CD4-positive, alpha-beta T cell treated with Interleukin-21 for 1 hour (primary cell): Measurements from ENCODE around the gene ECHS1.
A peak's percentile ranks its signal among the peaks of the same experiment; 100 is the strongest.
"Not testable (repeated sequence)": the region's sequence is repeated elsewhere in the genome, so short reads cannot be mapped to it uniquely, and the experiment has no call there.

Experiments
- DNase-seq: peaks from one replicate; pipeline ENCODE4 v3.0.0-alpha.2; 2020

The ECHS1 gene

DNA sequence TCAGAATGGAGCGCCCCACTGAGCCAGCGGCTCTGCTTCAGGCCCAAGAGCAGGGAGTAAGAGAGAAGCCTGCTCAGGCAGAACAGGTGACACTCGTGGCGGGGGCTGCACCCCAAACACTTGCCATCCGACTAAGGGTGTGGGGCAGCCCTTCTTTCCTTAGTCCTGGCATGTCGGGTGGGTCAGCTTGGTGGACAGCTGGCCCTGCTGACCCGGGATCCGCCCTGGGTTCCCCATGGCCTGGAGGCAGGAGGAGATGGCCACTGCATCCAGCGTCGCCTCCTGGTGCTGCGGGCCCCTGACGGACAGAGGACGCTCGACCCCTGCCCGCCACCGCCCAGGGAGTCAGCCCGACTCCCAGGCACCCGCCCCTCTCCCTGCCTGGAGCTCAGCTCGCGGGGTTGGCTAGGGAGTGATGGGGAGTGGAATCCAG lies 4.7 kb upstream of the ECHS1 start:
- DNase-seq: no peak

DNA sequence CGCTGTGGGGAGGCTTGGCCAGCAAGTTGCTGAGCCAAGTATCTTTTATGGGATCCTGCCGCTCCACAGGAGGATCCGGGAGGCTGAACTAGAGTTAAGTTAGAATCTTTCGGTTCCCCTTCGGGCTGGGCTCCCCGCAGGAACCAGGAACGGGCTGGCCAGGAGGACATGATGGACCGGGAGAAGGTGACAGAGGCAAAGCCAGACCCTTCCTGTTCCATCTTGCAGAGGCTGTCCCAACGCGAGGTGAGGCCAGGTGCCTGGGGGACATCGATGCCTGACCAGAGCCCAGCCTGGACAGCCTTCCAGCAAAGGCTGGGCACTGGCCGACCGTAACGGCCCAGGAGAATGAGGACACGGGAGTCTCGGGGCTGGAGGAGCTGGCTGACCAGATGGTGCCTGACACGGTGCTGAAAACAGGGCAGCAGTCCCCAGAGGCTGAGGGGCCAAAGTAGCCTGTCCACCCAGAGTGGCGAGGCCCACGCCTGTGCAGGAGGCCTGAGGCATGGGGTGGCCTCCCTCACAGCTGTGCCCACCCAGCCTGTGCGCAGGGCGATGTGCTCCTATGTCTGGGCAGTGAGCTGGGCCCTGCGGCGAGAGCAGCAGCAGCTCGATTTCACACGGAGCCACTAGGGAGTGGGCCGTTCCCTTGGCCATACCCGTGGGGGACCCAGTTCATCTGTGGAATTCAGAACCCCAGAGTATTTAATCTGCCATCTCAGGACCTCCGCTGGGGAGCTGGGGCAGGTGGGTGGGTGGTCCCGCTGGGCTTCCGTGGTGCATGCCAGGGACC lies 4.1 kb upstream of the ECHS1 start:
- DNase-seq: no peak

DNA sequence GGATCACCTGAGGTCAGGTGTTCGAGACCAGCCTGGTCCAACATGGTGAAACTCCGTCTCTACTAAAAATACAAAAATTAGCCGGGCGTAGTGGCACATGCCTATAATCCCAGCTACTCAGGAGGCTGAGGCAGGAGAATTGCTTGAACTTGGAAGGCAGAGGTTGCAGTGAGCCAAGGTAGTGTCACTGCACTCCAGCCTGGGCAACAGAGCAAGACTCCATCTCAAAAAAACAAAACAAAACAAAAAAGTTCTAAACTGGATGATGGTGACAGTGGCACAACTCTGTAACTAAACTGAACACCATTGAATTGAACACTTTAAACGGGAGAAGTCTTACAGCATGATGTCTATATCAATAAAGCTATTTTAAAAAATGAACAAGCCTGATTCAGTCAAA lies 3.0 kb upstream of the ECHS1 start:
- DNase-seq: not testable (repeated sequence)

DNA sequence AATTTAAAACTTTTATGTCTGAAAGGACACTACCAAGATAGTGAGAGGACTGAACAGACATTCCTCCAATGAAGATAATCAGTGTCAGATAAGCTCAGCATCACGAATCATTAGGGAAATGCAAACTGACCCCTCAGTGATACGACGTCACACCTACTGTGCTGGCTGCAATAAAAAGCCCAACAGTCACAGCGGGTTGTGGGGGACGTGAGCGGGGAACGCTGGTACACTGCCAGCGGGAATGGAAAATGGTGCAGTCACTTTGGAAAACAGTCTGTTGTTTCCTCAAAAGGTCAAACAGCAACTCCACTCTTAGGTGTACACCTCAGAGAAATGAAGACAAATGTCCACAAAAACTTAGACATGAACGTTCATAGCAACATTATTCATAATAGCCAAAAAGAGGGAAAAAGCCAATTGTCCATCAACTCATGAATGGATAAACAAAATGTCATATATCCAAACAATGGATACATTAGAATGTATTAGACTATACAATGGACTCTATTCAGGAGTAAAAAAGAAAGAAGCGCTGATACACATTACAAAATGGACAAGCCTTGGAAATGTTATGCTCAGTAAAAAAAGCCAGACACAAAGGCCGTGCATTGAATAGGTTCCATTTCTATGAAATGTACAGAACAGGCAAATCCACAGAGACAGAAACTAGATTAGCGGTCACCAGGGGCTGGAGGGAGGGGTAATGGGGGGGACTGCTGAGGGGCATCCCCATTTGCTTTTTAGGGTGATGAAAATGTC lies 2.4 kb upstream of the ECHS1 start:
- no peak for DNase-seq

DNA sequence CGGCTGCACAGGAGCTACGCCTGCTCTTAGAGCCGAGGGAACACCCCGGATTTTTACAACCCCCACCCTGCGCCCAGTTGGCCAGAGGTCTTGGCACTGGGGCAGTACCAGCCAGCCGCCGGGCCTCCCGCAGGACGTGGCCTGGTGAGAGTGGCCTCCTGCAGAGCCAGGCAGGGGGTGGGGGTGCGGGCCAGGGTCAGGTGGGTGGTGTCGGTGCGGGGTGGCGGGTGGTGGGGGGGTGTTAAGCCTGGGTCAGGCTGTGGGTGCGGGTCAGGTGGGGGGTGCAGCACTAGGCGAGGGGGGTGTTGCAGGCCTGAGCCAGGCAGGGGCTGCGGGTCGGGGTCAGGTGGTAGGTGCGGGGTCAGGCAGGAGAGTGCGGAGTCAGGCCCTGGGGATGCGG lies 647 bp downstream of the ECHS1 start:
- no peak for DNase-seq

DNA sequence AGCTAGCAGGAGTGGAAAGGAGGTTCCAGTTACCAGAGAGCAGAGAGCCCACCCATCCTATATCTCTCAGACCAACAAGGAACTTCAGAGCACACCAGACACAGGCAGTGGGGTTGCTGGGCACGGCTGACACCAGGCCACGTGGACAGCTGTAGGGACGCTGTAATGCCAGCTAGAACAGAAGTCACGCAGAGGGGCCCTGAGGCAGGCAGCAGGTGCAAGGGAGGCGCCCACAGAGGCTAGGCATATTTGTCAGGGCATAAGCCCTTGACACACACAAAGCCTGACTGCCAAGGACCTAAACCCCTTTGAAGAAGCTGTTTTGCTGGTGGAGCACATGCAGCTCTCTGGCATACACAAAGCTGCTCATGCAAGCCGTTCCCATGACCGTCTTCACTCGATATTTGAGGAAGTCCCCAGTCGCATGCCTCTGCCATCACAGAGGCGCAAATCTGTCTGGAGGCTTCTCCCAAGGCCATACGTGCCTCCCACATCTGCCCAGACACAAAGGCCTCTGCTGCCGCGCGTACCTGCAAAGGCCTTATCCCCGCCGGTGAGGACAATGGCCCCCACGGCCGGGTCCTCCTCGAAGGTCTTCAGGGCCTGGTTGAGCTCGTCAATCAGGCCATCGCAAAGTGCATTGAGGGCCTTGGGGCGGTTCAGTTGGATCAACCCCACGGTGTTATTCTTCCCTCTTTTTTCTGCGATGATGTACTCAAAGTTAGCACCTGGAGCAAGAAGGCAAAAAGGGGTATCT lies 2.9 kb downstream of the ECHS1 start:
- DNase-seq: no peak

DNA sequence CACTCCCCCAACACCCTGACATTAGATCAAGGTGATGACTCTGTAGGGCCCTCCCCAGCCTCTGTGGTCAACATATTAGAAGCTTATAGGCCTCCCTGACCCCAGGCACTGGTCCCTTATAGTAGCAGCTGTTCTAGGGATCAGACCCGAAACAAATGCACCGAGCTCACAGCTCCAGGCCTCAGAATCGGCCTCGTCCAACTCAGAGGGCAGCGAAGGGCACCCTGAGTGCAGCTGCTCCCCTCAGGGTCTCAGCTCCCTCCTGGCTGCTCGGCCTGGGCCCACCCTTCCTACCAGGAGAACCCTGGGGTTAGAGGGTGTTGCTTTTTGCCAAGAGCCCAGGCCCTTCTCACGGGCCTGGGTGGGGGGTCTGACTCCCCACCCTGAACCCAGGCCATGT lies 5.0 kb downstream of the ECHS1 start:
- DNase-seq: no peak

DNA sequence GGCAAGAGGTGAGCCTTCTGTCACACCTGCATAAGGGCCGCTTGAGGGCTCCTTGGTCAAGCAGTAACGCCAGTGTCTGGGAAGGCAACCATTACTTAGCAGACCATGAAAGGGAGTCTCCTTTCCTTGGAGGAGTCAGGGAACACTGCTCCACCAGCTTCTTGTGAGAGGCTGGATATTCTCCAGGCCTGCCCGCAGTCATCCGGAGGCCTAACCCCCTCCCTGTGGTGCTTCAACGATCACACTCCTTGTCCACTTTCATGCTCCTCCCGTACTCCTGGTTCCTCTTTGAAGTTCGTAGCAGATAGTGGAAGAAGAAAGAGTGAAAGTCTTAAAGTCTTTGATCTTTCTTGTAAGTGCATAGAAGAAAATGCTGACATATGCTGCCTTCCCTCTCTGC lies 5.7 kb downstream of the ECHS1 start:
- DNase-seq: not testable (repeated sequence)

DNA sequence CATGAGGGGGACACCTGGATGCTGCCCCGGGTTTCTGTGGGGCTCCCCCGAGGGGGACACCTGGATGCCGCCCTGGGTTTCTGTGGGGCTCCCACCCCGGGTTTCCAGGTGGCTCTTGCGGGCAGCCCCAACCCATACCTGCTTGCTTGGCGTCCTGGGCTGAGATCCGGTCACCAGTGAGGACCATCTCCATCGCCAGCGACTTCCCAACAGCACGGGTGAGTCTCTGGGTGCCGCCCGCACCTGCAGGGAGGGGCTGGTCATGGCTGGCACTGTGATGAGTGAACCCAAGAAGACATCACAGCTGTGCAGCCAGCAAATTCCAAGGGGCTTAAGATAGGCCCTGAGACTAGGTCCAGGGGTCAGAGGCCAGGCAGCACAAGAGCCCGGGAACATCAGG lies 6.4 kb downstream of the ECHS1 start:
- no peak for DNase-seq

DNA sequence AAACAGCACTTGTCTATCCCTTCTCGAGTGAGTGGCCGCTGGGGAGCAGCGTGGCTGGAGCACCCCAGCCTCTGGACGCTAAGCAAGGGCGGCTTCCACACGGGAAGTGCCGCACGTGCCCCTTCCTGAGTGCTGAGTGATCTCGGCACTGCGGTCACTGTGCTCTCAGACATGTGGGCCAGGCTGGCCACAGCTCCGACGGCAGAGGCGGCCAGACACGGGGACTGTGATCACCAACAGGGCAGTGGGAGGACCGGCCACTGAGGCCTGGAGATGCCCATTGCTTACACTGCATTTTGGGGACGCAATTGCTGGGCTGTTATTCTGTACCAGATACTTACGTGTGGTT lies 7.0 kb downstream of the ECHS1 start:
- no peak for DNase-seq

DNA sequence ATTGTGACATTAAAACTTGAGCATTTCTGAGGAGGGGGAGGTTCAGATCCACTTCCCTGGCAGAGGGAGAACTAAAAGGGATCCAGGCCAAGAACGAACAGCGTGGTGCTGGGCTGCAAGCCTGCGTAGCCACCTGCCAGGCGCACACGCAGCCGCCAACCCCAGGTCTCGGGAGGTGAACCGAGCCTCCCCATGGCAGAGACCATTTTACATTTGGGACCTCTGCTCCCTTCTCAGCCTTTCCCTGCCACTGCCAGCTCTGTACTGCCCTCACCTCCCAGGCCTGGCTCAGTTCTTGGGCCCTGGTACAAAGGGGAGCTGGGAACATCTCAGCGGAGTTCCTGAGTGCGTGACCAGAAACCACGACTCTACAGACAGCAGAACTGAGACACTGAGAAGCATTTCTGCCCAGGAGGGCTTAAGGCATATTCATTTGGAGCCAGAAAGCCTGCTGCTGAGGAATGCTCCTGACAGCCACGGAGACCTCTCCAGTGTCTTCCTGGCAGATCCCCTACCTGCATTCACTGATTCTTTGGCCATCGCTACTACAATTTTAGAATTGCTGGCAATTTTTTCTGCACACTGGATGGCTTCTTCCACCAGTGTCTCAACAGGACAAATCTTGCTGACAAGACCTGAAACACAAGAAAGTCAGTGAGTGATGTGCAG lies 7.6 kb downstream of the ECHS1 start:
- no peak for DNase-seq

DNA sequence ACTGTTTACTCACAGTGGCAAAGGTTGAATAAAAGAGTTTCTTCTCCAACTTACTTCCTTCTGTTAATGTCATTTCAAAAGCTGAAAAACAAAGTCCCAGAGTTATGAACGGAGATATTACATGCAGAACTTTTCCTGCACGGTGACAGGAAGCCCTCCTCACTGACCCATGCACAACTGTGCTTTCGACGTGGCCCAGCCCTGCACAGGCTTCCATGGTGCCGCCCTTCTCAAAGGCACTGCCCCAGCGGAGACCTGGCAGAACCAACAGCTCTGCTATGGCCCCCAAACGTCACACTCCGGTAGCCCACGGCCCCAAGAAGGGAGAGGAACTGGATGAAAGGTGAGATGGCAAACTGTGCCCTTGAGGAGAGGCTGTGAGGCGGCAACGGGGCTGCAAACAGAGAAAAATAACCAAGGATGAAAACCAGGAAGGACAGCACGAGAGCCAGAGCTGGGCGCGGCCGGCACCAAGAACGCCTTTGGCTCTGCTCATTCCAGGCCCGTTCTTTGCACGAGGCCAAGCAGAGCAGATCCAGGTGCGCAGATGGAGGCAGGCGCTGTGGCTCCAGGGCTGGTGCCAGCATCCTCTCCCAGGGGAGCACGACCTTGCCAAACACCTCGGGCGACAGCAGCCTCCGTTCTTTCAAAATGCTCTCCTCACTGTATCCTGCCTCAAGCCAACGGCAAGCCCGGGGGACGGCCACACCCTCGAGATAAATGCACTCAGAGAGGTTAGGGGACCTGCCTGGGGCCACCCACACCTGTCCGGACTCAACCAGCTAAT lies 8.3 kb downstream of the ECHS1 start:
- DNase-seq: no peak

DNA sequence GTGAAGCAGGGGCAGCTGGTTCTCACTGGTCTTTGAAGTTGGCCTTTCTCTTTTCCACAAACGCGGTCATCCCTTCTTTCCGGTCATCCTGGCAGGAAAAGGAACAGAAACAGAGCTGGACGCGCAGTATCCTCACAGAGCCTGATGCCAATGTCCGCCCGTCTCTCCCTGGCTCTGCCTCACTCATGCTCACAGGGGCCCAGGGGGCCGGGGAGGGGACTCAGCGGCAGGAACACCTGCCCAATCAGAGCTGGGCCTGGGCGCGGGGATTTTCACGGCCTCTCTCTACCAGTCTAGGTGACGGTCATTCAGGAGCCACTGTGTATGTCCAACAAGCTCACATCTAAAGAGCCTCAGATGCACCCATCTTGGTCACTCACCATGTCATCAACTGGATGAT lies 10.3 kb downstream of the ECHS1 start:
- DNase-seq: no peak

DNA sequence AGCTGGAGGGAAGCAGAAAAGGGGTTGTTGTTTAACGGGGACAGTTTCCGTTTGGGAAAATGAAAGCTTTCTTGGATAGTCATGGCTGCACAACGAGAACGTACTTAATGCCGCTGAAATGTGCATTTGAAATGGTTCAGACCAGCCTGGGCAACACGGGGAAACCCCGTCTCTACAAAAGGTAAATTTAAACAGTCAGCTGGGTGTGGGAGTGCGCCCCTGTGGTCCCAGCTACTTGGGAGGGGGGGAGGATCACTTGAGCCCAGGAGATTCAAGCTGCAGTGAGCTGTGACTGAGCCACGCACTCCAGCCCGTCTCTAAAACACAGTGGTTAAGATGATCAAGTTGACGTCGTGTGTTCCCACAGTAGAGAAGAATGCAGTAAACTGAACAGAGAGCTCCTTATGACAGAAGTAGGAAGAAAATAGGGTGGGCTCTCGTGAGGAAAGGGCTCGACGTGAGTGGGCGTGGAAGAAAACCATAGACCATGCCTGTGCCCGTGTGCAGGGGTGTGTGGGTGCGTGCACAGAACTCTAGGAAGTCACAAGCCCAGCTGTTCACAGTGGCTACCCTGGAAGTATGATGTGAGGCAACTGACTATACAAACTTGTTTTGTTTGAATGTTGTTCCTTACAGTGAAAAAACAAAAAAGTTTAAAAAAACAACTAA lies 11.2 kb downstream of the ECHS1 start:
- DNase-seq: no peak

DNA sequence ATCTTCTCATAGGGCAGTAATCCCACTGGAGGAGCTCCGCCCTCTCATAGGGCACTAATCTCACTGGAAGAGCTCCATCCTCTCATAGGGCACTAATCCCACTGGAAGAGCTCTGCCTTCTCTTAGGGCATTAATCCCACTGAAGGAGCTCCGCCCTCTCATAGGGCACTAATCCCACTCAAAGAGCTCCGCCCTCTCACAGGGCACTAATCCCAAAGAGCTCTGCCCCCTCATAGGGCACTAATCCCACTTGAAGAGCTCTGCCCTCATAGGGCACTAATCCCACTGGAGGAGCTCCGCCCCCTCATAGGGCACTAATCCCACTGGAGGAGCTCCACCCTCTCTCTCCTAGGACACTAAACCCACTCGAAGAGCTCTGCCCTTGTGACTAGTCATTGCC lies 11.9 kb downstream of the ECHS1 start:
- DNase-seq: no peak

DNA sequence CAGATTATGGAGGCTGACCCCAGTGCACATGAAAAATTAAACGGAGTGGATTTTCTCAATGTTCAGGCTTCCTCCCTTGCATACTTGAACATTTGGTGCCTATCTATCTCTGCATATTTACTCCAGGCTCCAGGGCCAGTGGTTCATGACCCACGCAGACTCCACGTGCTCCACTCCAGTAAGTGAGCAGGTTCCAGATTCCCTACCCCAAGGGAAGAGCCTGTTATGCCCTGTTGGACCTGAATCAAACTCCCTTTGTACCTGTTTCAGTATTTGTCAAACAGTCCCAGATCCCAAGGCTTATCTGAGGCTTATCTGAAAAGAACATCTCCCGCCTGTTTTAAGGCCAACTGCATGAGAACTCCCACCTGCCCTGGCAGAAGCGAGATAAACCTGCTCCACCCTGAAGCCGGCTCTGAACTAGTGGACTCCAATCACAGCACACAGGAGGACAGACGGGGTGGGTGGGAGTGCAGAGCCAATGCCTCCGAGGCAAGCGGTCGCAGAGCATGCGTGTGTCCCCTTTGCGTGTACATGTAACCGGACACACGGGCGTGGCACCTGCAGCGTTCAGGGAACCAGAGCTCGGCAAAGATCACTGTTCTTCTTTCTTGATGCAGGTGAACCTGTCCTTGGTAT lies 13.1 kb downstream of the ECHS1 start:
- no peak for DNase-seq

DNA sequence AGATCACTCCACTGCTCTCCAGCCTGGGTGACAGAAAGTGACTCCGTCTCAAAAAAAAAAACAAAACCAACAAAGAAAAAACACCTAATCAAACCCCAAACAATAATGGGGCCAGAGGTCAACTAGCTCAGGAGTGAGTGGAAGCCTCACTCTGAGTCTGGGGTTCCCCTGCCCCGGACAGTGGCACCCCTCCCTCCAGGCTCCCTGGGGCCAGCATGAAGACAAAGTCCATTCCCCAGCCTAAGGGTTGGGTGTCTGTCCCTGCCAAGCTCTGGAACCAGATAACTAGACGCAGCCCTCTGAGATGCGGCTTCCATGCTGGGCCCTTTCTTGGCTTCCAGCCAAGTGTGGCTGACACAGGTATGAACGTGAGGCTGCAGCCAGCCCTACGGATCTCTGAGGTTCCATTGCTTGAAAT lies 13.6 kb downstream of the ECHS1 start:
- peak; percentile 40 for DNase-seq

DNA sequence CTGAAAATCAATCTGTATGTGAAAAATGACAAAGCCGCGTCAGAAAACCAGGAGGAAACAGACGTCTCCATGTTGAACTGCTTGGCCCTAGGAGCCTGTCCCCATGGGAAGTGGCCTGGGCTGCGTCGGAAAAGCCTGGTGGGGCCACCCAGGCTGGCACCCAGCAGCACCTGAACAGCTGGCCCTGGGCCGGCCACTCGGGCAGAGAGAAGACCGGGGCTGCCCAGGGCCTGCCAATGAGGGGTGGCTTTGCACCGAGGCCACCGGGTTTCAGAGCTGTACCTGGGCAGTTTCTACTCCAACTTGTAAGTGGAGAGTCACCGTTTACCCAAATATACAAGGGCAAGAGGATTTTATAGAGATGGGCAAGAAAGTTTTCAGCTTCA lies 14.2 kb downstream of the ECHS1 start:
- DNase-seq: no peak

DNA sequence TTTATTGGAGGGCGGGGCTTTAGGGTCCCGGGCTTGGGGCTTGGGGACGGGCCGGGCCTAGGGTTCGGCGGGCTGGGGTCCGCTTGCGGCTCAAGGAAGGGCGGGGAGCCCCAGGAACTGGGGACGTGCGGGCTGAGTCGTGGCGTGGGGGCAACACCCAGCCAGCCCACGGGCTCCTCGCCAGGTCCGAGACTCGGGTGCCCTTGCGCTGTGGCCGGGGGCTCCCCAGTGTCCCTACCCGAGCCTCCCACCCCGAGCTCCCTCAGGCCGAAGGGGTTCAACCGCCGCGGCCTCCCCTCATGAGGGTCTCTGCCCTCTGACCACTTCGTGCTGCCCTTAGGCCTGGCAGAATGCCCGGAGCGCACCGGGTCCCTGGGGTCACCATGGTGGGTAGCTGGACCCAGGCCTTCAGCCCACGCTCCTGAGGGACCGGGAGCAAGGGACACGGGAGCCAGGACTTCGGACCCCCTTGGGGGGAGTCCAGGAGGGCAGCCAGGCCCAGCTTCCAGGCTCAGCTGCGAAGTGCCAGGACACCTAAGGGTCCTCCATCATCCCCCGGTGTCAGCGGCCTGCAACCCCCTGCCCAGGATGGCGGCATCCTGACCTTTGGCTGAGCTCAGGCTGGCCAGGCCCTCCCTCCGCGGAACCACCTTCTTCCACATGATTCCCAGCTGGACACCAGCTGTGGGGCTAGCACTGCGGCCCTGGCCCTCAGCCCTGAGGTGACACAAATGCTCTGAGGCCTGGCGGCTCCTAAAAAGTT lies 14.8 kb downstream of the ECHS1 start:
- DNase-seq: no peak
